CD4-positive, alpha-beta T cell treated with Interleukin-15 for 1 hour (primary cell): ENCODE results near the gene RGMA.

Experiments
- DNase-seq: peaks from one replicate; pipeline ENCODE4 v3.0.0-alpha.2; 2020

The RGMA gene

DNA sequence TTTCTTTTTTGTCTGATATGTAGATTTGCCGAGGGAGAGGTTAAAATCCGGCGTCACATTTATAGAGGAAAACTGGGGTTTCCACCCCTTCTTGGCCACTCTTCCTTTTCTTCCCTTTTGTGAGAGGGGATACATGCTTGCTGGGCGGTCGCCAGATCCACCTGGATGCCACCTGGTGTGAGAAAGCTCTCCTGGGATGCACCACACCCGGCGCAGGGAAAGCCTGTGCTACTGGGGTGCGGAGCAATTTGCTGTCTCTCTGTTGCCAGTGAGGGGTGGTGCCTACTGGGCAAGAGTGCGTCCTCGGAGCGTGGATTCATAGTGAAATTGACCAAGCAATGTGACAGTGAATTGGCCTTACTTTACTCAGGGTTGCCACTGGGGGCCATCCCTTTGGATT is 2.5 kb upstream of the RGMA start:
- no peak for DNase-seq

DNA sequence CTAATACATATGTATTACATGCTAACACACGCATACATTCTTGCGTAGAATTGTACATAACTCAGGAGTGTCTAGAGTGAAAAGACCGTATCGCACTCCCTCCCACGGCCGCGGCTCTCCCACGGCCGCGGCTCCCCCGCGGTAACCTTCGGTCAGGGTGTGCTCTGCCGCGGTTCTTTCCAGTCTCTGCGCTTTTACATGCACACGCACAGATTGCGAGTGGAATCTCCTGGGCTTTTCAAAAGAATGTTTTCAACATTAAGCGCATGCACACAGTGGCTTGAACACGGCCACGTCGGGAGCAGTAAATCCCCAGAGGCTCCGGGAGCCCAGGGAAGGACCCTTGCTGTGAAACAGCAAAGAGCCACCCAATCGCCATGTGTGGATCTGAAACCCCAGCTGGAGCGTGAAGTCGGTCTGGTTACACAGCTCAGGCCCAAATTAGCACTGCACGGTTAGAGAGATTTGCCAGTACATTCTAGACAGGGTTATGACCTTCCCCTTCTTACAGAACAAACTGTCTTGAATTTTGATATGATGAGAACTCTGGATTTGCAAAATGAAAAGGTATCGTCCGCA is 805 bp upstream of the RGMA start:
- DNase-seq = no peak

DNA sequence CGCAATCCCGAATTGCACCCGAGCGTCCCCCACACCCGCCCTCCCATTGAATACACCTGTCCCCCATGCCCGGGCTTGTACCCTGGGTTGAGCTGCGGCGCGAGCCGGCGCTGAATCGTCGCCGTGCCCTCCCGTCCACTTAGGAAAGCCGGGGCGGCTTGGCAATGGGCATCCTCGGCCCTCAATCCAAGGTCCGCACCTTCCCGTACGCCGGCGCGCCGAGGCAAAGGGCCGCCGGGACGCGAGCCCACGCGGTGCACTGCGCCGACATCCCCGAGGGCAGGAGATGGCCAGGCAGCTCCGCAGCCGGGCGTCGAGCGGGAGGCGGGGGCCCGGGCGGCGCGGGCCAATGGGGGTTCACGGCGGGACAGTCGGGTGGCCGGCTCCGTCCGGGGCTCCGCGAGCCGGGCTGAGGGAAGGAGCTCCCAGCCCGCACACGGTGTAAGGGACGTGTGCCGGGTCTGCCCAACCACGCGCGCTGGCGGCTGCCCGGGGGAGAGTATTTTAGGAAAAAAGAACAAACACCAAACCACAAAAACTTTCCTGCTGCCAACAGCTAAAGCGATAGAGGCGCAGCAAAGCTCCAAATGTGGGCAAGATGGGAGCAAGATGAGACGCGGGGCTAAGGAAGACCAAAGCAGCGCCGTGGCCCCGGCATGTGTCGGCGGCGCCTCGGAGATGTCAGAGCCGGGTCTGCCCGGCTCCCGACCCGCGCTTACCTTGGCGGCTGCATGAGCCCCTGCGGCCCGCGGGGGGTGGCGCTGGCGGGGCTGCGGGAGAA is 621 bp downstream of the RGMA start:
- DNase-seq = no peak

DNA sequence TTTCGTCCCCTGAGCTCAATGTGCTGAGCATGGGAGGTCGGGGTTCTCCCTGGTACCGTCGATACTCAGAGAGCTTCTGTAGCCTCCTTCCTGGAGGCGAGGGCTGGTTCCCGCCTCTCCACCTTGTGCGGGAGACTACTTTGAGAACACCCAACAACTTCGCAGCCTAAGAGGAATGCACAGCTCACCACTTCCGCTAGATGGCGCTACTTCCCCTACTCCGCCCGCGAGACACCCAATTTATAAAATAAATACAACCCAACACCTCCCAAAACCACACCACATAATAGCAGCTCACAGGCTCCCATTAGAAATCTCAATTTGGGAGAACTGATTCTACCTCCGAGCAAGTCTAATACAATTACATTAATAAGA is 1.2 kb downstream of the RGMA start:
- DNase-seq = peak; percentile 60

- DNase-seq = no peak
Measured at GRCh38 chr15:93086791-93087190, 2.2 kb downstream of the RGMA start.

DNA sequence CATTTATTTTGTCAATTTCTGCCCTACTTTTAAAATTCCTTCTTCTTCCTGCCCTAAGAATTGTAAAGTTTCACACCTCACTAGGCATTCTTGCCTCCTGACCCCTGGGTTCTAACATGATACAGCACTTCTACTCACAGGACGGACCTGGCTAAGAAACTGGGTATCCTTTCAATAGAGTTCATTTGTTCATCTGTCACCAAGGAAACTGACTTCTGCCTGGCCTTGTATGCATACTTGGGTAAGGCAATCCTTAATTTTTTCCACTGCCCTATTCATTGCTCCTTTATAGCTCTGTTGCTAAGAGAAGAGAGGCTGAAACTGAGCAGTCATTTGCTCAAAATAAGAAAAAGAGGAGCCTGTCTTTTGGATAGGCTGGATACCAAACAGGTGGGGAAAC is 3.3 kb downstream of the RGMA start:
- DNase-seq = no peak

DNA sequence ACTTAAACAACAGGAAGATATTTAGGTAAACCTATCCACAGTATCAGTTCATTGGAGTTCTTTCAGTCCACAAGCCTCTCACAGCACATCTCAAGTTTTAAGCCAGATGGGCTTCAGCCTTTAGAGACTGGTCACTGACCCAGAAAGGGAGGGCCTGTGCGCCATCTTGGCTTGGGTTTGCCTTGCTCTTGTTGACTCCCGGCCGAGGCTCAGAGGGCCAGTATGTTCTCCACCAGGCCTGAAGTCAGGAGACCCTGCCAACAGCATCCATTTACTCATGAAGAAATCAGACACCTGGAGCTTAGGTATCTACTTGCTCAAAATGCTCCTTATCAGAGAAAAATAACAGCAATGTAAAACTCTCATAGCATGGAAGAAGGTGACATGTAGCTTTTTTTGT is 6.2 kb downstream of the RGMA start:
- DNase-seq = no peak

DNA sequence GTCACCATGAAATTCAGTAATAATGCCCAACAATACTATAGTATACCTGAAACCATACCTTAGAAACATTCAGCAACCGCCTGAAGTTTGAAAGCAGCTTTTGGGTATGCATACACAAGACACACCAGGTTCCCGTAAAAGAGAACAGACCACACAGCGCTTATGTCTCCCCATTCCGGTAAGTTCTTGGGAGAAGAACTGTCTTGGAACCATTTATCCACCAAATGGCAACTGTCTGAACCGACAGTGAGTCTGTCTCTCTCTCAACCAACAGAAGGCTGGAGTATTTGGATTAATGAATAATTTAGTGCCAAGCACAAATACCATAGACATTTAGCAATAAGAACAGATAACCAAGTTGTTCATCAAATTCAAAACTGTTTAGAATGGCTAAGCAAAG is 7.6 kb downstream of the RGMA start:
- no peak for DNase-seq

GRCh38 chr15:93080451-93080850 is 8.6 kb downstream of the RGMA start:
- no peak for DNase-seq

DNA sequence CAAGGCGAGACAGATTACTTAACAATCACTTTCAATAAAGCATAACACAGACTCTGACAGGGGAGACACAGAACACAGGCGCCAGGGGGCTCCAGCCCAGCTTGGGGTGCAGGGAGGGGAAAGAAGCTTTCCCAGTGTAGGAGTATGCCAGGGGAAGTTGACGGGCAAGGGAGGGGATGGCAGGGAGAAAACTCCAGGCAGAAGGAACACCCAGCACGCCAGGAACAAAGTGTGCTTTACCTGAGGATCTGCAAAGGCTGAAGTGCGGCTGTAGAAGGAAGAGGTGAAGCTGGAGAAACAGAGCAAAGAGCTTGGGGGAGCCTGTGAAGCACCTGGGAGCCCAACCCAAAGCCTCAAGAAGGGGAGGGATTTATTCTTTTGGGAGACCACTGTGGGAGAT is 12.1 kb downstream of the RGMA start:
- DNase-seq = no peak

DNA sequence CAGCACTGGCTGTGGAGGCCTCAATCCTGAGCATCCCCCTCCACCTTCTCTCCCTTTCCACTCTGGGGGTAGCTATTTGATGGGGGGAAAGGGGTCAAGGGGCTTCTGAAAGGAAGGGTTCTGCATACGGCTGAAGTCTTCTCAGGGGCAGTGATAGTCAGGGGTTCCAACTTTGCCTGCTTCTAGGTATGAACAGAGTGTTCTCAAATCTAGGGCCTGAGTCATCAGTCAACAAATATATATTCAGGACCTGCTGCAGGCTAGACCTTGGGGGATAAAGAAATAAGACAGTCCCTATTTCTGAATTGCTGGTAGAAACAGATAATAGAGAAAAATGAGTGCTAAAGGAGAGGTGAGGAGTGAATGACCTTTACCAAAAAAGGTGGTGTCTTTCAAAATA is 12.8 kb downstream of the RGMA start:
- DNase-seq = no peak

- no peak for DNase-seq
Measured at GRCh38 chr15:93074599-93074998, 14.4 kb downstream of the RGMA start.

GRCh38 chr15:93073465-93073952 is 15.5 kb downstream of the RGMA start:
- no peak for DNase-seq

- no peak for DNase-seq
Measured at GRCh38 chr15:93072411-93073394, 16.3 kb downstream of the RGMA start.

GRCh38 chr15:93072011-93072410 is 17.0 kb downstream of the RGMA start:
- DNase-seq = no peak

DNA sequence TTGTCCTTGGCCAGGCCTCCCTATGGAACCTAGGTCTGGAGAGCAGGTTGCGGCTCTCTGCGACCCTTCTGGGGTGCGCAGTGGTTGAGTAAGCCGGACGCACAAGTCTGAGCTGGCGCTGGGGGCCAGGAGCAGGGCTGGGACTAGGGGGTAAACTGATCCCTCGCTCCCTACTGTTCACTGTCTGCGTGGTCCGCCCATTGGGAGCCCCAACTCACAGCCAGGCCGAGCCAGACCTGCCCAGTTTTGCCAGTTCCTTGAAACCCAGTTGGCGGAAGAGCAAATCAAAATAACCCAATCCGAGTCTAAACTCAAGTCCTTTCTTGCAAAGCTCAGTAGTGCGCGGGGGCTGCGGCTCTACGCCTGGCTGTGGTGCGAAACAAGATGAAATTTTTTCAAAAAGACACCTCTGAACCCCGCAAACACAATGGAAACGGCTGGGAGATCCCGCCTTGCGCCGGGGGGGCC is 17.5 kb downstream of the RGMA start:
- no peak for DNase-seq

GRCh38 chr15:93070551-93071296 is 18.3 kb downstream of the RGMA start:
- DNase-seq = no peak

DNA sequence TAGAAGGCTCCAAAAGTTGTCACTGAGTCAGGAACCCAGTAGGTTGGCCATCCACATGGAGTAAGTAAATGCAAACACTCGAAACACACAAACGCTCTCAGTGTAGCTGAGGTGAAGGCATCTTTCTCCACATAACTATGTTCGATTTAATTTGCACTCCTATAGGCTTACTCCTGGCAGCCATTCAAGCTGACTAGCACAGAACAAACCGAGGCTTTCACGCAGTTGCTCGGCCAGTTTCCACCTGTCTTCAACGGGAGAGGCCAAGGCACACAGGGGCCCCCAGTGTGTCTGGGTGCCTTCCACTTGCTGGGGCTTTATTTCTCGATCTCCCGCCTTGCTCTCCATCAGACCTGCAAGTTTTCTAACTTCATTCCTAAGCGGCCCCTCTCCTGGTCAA is 18.9 kb downstream of the RGMA start:
- no peak for DNase-seq

DNA sequence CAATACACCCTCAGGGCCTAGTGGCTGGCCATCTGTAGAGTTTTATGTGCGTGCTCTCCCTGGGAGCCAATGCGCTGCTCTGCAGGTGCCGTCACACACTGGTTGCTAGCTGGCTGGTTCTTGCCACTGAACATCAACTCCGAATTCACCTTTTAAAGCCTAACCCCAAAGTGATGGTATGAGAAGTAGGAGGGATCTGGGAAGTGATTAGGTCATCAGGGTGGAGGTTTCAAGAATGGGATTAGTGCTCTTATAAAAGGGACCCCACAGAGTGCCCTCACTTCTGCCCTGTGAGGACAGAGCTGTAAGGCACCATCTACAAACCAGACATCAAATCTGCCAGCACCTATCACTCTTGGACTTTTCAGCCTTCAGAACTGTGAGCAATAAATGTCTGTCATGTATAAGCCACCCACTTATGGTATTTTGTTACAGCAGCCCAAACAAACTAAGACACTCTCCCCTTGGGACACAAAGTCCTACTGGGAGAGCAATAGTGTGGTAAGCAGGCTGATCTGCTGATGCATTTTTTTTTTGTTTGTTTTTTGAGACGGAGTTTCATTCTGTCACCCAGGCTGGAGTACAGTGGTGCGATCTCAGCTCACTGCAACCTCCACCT is 20.3 kb downstream of the RGMA start:
- DNase-seq = no peak

DNA sequence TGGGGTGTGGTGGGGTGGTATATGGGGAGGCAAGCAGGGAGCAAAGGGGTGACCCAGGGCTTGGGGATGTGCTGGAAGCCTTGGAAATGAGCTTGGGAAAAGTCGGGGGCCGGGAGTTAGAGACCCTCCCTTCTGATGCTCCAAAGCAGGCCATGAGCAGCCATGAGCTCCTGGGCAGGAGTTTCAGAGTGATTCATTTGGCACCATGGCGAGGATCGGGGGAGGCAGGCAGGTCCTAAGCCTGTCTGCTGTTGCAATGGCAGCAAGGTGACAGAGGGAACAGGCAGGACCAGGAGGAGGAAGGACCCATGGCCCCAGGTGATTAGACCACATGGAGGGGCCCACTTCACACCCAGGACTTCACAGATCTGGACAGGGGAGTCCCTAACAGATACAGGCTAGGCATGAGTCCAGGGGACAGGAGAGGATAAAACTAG is 21.3 kb downstream of the RGMA start:
- no peak for DNase-seq

DNA sequence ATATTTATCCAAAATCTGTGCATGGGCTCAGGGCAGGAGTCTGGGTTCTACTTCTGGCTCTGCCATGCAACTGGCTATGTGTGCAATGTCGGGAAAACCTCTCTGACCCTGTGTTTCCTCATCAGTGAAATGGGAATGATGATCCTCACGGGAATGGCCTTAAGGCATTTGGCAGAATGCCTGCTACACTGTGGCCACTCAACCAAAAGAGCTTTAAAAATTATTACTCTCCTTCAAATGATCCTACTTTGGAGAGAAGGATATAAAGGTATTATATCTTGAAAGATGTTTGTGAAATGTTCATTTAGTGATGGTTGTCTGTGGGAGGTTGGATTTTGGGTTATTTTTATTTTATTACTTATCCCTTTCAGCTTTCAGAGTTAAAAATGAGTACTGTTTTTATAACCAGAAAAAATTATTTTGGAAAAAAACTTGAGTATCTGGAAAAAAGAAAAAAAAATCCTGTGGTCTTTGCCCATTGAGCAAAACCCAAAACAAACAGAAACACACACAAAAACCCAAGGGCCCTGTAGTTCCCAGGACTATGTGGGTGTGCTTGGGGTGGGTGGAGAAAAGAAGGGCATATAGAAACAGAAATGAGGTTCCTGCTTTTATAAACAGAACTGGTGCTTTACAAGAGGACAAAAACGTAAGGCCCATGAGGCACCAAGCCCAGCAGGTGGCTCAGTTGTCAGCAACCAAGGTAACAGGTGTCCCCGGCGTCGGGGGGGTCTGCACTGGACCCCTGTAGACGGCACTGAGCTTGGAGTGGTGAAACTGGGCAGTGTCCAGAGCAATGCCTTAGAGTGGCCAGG is 22.0 kb downstream of the RGMA start:
- DNase-seq = no peak
